ENCODE measurements around the gene INHBA.

The INHBA gene

GRCh38 chr7:41710838-41711237, 7.9 kb upstream of the INHBA start:
- no peak for DNase-seq

- DNase-seq: no peak
These were observed 6.7 kb upstream of the INHBA start for GRCh38 chr7:41709621-41710020.

GRCh38 chr7:41708581-41709358, 5.9 kb upstream of the INHBA start:
- no peak for DNase-seq

GRCh38 chr7:41706228-41706930, 3.5 kb upstream of the INHBA start:
- DNase-seq: no peak

GRCh38 chr7:41705109-41705901, 2.4 kb upstream of the INHBA start:
- DNase-seq: peak; percentile 86 to 88

GRCh38 chr7:41701068-41701941, 1.6 kb downstream of the INHBA start:
- no peak for DNase-seq

- DNase-seq: peak in 1 of 2 experiments; percentile 21
These were observed 2.8 kb downstream of the INHBA start for GRCh38 chr7:41700044-41700471.

GRCh38 chr7:41699516-41699915, 3.4 kb downstream of the INHBA start:
- DNase-seq: no peak

GRCh38 chr7:41698726-41699125, 4.2 kb downstream of the INHBA start:
- no peak for DNase-seq

- no peak for DNase-seq
These were observed 4.8 kb downstream of the INHBA start for GRCh38 chr7:41698114-41698513.

- peak; percentile 89 to 90 for DNase-seq
These were observed 6.5 kb downstream of the INHBA start for GRCh38 chr7:41696323-41696916.

- no peak for DNase-seq
These were observed 7.1 kb downstream of the INHBA start for GRCh38 chr7:41695661-41696322.

GRCh38 chr7:41694495-41694894, 8.4 kb downstream of the INHBA start:
- DNase-seq: no peak

GRCh38 chr7:41693150-41693997, 9.5 kb downstream of the INHBA start:
- peak; percentile 7 to 18 for DNase-seq

GRCh38 chr7:41692251-41692650, 10.6 kb downstream of the INHBA start:
- no peak for DNase-seq

- no peak for DNase-seq
These were observed 11.4 kb downstream of the INHBA start for GRCh38 chr7:41691286-41692190.

- DNase-seq: no peak
These were observed 13.1 kb downstream of the INHBA start for GRCh38 chr7:41689815-41690214.

GRCh38 chr7:41688906-41689305, 14.0 kb downstream of the INHBA start:
- DNase-seq: no peak

GRCh38 chr7:41688012-41688625, 14.8 kb downstream of the INHBA start:
- DNase-seq: no peak
